Stomach smooth muscle (tissue), 2 donors: ENCODE data around the gene FANCF.
"Not testable (repeated sequence)": the region's sequence is repeated elsewhere in the genome, so short reads cannot be mapped to it uniquely, and the experiment has no call there.

Experiments used
- H3K27ac ChIP-seq: one replicate; pipeline ENCODE4 v1.7.0; 2013; ENCODE audit warnings: mild to moderate bottlenecking, low read length, inconsistent platforms
- H3K27me3 ChIP-seq, 2 donors: one replicate each; pipeline ENCODE4 v1.7.0; 2013; ENCODE audit warnings: low read length in 2 of 2; ENCODE audit not compliant: insufficient read depth in 2 of 2, control insufficient read depth in 1 of 2
- H3K36me3 ChIP-seq, 2 donors: one replicate each; pipeline ENCODE4 v1.7.0; 2013; ENCODE audit warnings: low read length in 2 of 2; ENCODE audit not compliant: control insufficient read depth in 2 of 2, insufficient read depth in 2 of 2
- H3K4me1 ChIP-seq: one replicate; pipeline ENCODE4 v1.7.0; 2013; ENCODE audit warnings: low read length; ENCODE audit not compliant: control insufficient read depth, insufficient read depth
- H3K4me3 ChIP-seq, 2 donors: one replicate each; pipeline ENCODE4 v1.7.0; 2013; ENCODE audit warnings: low read length in 2 of 2
- H3K9ac ChIP-seq, 2 donors: one replicate each; pipeline ENCODE4 v1.7.0; 2013; ENCODE audit warnings: low read length in 2 of 2, mild to moderate bottlenecking in 1 of 2
- H3K9me3 ChIP-seq, 2 donors: one replicate each; pipeline ENCODE4 v1.7.0; 2013; ENCODE audit warnings: low read length in 2 of 2; ENCODE audit not compliant: control insufficient read depth in 2 of 2
- donor health status: healthy.
- donor health status: Pancreatic carcinoma.

FANCF gene

GRCh38 chr11:22657101-22657694 lies 31.6 kb upstream of the FANCF start:
- H3K9ac ChIP-seq = no peak overlapping the region
- H3K36me3 ChIP-seq = no peaks in the 10 kb centered on the region
- H3K9me3 ChIP-seq = no peaks in the 10 kb centered on the region
- no peaks in the 10 kb centered on the region for H3K4me1 ChIP-seq
- no peaks in the 10 kb centered on the region for H3K27me3 ChIP-seq
- H3K27ac ChIP-seq = no peak overlapping the region
- H3K4me3 ChIP-seq = no peak overlapping the region

DNA sequence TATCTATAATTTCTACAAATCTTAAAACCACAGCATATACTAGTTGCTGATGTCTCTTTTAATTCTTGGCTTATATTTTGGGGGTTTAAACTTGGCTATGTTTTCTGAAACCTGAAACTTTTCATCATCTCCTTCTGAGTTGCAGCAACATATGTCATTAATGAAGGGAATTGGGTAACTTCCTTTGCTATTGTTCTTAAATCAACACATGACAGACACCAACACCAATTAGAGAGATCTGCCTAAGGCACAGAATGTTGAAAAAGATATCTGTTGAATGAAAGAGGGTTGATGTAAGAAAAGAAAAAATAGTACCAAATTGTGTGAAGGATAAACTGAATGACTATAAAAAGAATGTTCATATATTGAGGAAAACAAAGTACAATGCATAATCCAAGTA lies 30.5 kb upstream of the FANCF start:
- no peaks in the 10 kb centered on the region for H3K36me3 ChIP-seq
- no peaks in the 10 kb centered on the region for H3K9me3 ChIP-seq
- H3K9ac ChIP-seq = no peak overlapping the region

DNA sequence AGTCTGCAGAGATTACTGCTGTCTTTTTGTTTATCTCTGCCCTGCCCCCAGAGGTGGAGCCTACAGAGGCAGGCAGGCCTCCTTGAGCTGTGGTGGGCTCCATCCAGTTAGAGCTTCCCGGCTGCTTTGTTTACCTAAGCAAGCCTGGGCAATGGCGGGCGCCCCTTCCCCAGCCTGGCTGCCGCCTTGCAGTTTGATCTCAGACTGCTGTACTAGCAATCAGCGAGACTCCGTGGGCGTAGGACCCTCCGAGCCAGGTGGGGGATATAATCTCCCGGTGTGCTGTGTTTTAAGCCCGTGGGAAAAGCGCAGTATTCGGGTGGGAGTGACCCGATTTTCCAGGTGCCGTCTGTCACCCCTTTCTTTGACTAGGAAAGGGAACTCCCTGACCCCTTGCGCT lies 26.7 kb upstream of the FANCF start:
- not testable (repeated sequence) for H3K4me1 ChIP-seq, H3K36me3 ChIP-seq, H3K27ac ChIP-seq, H3K4me3 ChIP-seq, H3K9me3 ChIP-seq, H3K9ac ChIP-seq, H3K27me3 ChIP-seq

More for the DNA sequence above, 30.5 kb upstream of the FANCF start:
- Histone ChIP-seq H3K27me3 (no peaks in the 10 kb centered on the region), H3K4me1 (no peaks in the 10 kb centered on the region), H3K27ac (no peak overlapping the region), H3K4me3 (no peak overlapping the region)

DNA sequence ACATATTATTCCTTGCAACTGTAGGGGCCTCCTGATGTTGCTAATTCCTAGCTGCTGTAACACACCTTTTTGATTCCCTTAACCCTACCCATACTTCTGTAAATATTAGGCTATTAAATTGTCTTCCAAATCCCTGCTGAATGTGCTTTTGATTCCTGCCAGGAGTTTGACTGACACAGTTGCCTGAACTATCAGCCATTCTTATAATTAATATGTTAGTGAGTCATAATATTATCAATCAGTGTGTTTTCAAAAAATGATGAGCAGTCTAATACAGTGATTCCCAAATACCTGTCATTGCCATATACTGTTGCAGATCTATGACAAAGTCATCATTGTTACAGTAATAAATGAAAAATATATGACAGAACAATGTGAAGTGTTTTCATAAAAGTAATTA lies 15.9 kb upstream of the FANCF start:
- Histone ChIP-seq H3K4me1 (no peaks in the 10 kb centered on the region), H3K27me3 (no peaks in the 10 kb centered on the region), H3K36me3 (no peaks in the 10 kb centered on the region), H3K27ac (no peak overlapping the region), H3K4me3 (no peak overlapping the region), H3K9ac (no peak overlapping the region), H3K9me3 (no peaks in the 10 kb centered on the region)

DNA sequence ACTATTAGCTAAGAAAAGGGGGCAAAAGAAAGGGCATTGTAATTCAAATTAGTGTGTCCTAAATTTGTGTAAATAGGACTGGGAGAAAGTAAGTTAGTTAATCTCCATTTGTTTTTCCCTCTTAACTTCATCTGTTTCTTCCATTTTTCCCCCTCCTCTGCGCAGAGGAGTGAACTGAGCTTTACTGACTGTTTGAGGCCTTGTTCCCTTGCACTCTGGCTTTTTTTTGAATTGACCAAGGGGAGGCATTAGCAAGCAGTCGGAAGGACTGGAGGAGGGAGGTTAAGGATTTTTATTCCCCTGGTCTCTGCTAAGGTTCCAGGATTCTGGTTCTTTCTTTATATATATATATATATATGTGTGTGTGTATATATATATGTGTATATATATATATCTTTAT lies 15.2 kb upstream of the FANCF start:
- H3K27ac ChIP-seq = no peak overlapping the region
- H3K4me3 ChIP-seq = no peak overlapping the region
- no peaks in the 10 kb centered on the region for H3K9me3 ChIP-seq
- H3K9ac ChIP-seq = no peak overlapping the region
- no peaks in the 10 kb centered on the region for H3K27me3 ChIP-seq
- no peaks in the 10 kb centered on the region for H3K36me3 ChIP-seq
- H3K4me1 ChIP-seq = no peaks in the 10 kb centered on the region

DNA sequence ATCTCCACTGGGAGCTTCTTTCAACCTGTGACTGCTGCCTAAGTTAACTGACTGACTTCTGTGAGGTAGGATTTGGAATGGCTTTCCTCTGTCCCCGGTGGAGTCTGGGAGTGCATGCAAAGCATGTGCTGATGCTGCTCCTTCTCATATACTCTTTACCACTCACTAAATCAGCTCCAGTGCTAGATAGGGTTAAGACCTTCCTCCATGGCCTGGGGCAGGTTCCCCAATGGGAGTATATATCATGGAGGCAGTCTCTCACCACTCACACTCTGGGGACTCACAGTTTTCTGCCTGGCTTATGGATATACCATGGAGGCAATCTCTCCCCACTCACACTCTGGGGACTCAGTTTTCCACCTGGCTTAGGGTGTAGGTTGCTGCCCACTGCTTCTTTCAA lies 10.1 kb upstream of the FANCF start:
- Histone ChIP-seq H3K9ac (no peak overlapping the region), H3K4me3 (no peak overlapping the region), H3K4me1 (no peaks in the 10 kb centered on the region), H3K27ac (no peak overlapping the region), H3K27me3 (no peaks in the 10 kb centered on the region), H3K36me3 (no peaks in the 10 kb centered on the region), H3K9me3 (no peaks in the 10 kb centered on the region)

DNA sequence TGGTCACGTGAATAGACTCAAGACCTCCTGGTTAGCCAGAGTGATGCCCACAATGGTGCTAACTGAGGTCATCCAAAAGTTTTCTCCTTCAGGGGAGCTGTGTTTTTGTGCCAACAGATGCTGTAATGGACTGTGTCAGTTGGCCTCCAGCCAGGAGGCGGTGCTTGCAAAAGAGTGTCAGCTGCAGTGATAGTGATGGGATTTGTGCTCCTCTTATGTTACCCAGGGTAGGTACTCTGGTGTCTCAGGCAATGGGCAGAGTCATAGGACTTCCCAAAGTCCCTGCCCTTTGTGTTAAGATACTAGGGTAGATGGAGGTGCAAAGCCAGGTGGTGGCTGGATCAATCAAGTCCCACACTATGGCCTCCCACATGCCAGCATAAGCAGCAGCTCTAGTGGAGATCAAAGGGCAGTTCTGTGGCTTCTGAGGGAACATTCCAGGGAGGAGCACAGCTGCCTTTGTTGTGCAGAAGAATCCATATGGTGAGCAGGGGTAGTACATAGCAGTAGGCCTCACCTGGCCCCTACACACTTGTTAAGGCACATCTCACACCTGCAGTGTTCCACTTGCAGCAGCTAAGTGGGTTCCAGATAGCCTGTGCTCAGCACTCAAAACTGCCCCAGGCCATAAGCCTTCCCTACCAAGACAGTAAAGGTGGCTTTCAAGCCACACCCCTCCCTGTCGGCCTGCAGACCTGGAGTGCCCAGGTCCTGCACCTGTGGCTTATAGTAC lies 9.4 kb upstream of the FANCF start:
- Histone ChIP-seq H3K36me3 (no peaks in the 10 kb centered on the region), H3K4me3 (no peak overlapping the region), H3K27ac (no peak overlapping the region), H3K9me3 (no peaks in the 10 kb centered on the region), H3K4me1 (no peaks in the 10 kb centered on the region), H3K27me3 (no peaks in the 10 kb centered on the region), H3K9ac (no peak overlapping the region)

- Histone ChIP-seq H3K9me3 (no peaks in the 10 kb centered on the region), H3K4me3 (no peak overlapping the region), H3K27ac (no peak overlapping the region)
These were observed 7.8 kb upstream of the FANCF start for GRCh38 chr11:22633354-22633902.

GRCh38 chr11:22627421-22627820 lies 1.8 kb upstream of the FANCF start:
- Histone ChIP-seq H3K27me3 (no peaks in the 10 kb centered on the region), H3K4me1 (peaks cover 7% of the 10 kb centered on the region), H3K9me3 (no peaks in the 10 kb centered on the region), H3K4me3 (no peak overlapping the region), H3K9ac (no peak overlapping the region), H3K36me3 (no peaks in the 10 kb centered on the region), H3K27ac (no peak overlapping the region)

More at GRCh38 chr11:22633354-22633902, 7.8 kb upstream of the FANCF start:
- Histone ChIP-seq H3K27me3 (no peaks in the 10 kb centered on the region), H3K4me1 (no peaks in the 10 kb centered on the region), H3K36me3 (no peaks in the 10 kb centered on the region), H3K9ac (no peak overlapping the region)

- H3K4me3 ChIP-seq = no peak overlapping the region
- no peaks in the 10 kb centered on the region for H3K27me3 ChIP-seq
- no peak overlapping the region for H3K27ac ChIP-seq
- no peaks in the 10 kb centered on the region for H3K36me3 ChIP-seq
- H3K9ac ChIP-seq = peak overlapping the region in 1 of 2 donors; percentile 84
- H3K4me1 ChIP-seq = peaks cover 7% of the 10 kb centered on the region
- no peaks in the 10 kb centered on the region for H3K9me3 ChIP-seq
These were observed 1.1 kb upstream of the FANCF start for GRCh38 chr11:22626573-22627239.
